SK-N-SH (cell line): ENCODE data around the gene ARHGEF11. TPM values are rescaled to one million over a fixed set of nuclear protein-coding genes. Genes with fewer than 3 reads are reported as not detected.

Experiments used
- CTCF ChIA-PET: fragments of 300-600, 350-600 bp; formaldehyde crosslinking; extraction: SDS; loops from one replicate; lab custom pipeline; 2021; lab: Yijun Ruan, JAX
- POLR2A ChIA-PET: fragments of 350-600 bp; sonication (Branson Sonifier 250); formaldehyde crosslinking; extraction: SDS; loops from one replicate; lab custom pipeline; 2020; ENCODE audit warnings: antibody characterized with exemption, inconsistent platforms; lab: Yijun Ruan, JAX
- DNase-seq: peaks from one replicate; pipeline ENCODE4 v3.0.0; 2012
- H2AFZ ChIP-seq: fragments of 200-600 bp; sonication (generic); 2 replicates; pipeline ENCODE4 v1.8.1; 2016; ENCODE audit warnings: antibody characterized with exemption, mild to moderate bottlenecking, low read depth
- H3F3A ChIP-seq: fragments of 200-600 bp; sonication (generic); replicated peaks from 2 replicates; pipeline ENCODE3; 2016; ENCODE audit warnings: antibody characterized with exemption, mild to moderate bottlenecking; ENCODE audit not compliant: insufficient read depth
- H3K27ac ChIP-seq, 2 experiments: fragments of 200-500 bp in 1 of 2; fragments of 200-600 bp in 1 of 2; sonication (Bioruptor generic) in 1 of 2; sonication (generic), shearing (Covaris generic) in 1 of 2; 2 replicates each; pipeline versions ENCODE4 v1.5.1 to v1.6.1; 2014 to 2016; ENCODE audit warnings: low read depth in 2 of 2, inconsistent platforms in 1 of 2, low read length in 1 of 2, mild to moderate bottlenecking in 1 of 2, mixed read lengths in 1 of 2
- H3K27me3 ChIP-seq: fragments of 200-600 bp; sonication (generic), shearing (Covaris generic); 2 replicates; pipeline ENCODE4 v1.6.1; 2016; ENCODE audit warnings: mixed run types; ENCODE audit not compliant: insufficient read depth
- H3K36me3 ChIP-seq, 2 experiments: fragments of 200-500 bp in 1 of 2; fragments of 200-600 bp in 1 of 2; sonication (Bioruptor generic) in 1 of 2; sonication (generic) in 1 of 2; replicated peaks in 1 of 2; 2 replicates each; pipeline versions ENCODE3 to v1.5.1; 2014 to 2016; ENCODE audit warnings: low read length in 1 of 2, mild to moderate bottlenecking in 1 of 2; ENCODE audit not compliant: insufficient read depth in 2 of 2, control insufficient read depth in 1 of 2
- H3K4me1 ChIP-seq, 2 experiments: fragments of 200-500 bp in 1 of 2; fragments of 200-600 bp in 1 of 2; sonication (Bioruptor generic) in 1 of 2; sonication (generic), shearing (Covaris generic) in 1 of 2; 2 replicates each; pipeline versions ENCODE4 v1.5.1 to v1.6.1; 2014 to 2016; ENCODE audit warnings: low read depth in 1 of 2, low read length in 1 of 2, mixed run types in 1 of 2; ENCODE audit not compliant: insufficient read depth in 2 of 2, control insufficient read depth in 1 of 2
- H3K4me2 ChIP-seq: fragments of 200-600 bp; sonication (generic), shearing (Covaris generic); 2 replicates; pipeline ENCODE4 v1.6.1; 2017; ENCODE audit warnings: mixed run types
- H3K4me3 ChIP-seq, 2 experiments: fragments of 200-500 bp in 1 of 2; fragments of 200-600 bp in 1 of 2; sonication (Bioruptor generic) in 1 of 2; sonication (generic), shearing (Covaris generic) in 1 of 2; 2 replicates each; pipeline versions ENCODE4 v1.5.1 to v1.8.1; 2014 to 2016; ENCODE audit warnings: low read depth in 2 of 2, inconsistent platforms in 1 of 2, low read length in 1 of 2, mild to moderate bottlenecking in 1 of 2, mixed read lengths in 1 of 2, moderate library complexity in 1 of 2
- H3K79me2 ChIP-seq: fragments of 200-600 bp; sonication (generic); 2 replicates; pipeline ENCODE4 v1.8.1; 2017; ENCODE audit warnings: mild to moderate bottlenecking; ENCODE audit not compliant: insufficient read depth
- H3K9ac ChIP-seq: fragments of 200-600 bp; sonication (generic); 2 replicates; pipeline ENCODE4 v1.6.1; 2017; ENCODE audit warnings: mixed run types
- H3K9me2 ChIP-seq: fragments of 200-600 bp; sonication (generic); 2 replicates; pipeline ENCODE4 v1.6.1; 2017; ENCODE audit warnings: mixed run types
- H3K9me3 ChIP-seq: fragments of 200-600 bp; sonication (generic); 2 replicates; pipeline ENCODE4 v1.6.1; 2017; ENCODE audit warnings: mixed run types, mild to moderate bottlenecking, moderate library complexity
- H4K20me1 ChIP-seq: fragments of 200-600 bp; sonication (generic); 2 replicates; pipeline ENCODE4 v1.6.1; 2017; ENCODE audit warnings: mild to moderate bottlenecking, mixed run types; ENCODE audit not compliant: insufficient read depth
- CHD2 ChIP-seq: fragments of 150-350 bp; IDR thresholded peaks from 2 replicates; pipeline ENCODE4 v1.6.1; 2018; ENCODE audit warnings: low read length; ENCODE audit not compliant: partially characterized antibody
- CTCF ChIP-seq: fragments of 200-600 bp; sonication (generic); IDR thresholded peaks from 2 replicates; pipeline ENCODE4 v1.6.1; 2017; ENCODE audit warnings: antibody characterized with exemption, mild to moderate bottlenecking, moderate library complexity
- GABPA ChIP-seq: IDR thresholded peaks from 2 replicates; pipeline ENCODE4 v1.4.0; 2012; ENCODE audit warnings: low read depth, mild to moderate bottlenecking
- IRF3 ChIP-seq: fragments of 150-350 bp; IDR thresholded peaks from 2 replicates; pipeline ENCODE4 v1.6.1; 2016; ENCODE audit warnings: mild to moderate bottlenecking, low read depth, low read length
- JUND ChIP-seq: IDR thresholded peaks from 2 replicates; pipeline ENCODE4 v1.4.0; 2012
- MEF2A ChIP-seq: IDR thresholded peaks from 2 replicates; pipeline ENCODE4 v1.4.0; 2012; ENCODE audit warnings: low read depth, borderline replicate concordance
- PBX3 ChIP-seq: IDR thresholded peaks from 2 replicates; pipeline ENCODE4; 2012
- RAD21 ChIP-seq: IDR thresholded peaks from 2 replicates; pipeline ENCODE4 v1.6.1; 2012; ENCODE audit warnings: mild to moderate bottlenecking, low read length
- RCOR1 ChIP-seq: fragments of 150-350 bp; IDR thresholded peaks from 2 replicates; pipeline ENCODE4 v1.6.1; 2017; ENCODE audit warnings: antibody characterized with exemption, low read length
- SMC3 ChIP-seq: IDR thresholded peaks from 2 replicates; pipeline ENCODE4 v1.6.1; 2012; ENCODE audit warnings: low read depth, low read length, improper control_type of control experiment
- YY1 ChIP-seq: IDR thresholded peaks from 2 replicates; pipeline ENCODE4 v1.4.0; 2012; ENCODE audit warnings: low read depth, mild to moderate bottlenecking
- WGBS: methylation state at CpG from one replicate; pipeline ENCODE4 v1.1.6; 2017; ENCODE audit warnings: low lambda C conversion rate; 5-methylcytosine and 5-hydroxymethylcytosine counted together
- polyA plus RNA-seq, 3 experiments: library from polyadenylated mRNA; depleted of rRNA; stranded (reverse); fragments of >200 nt; gene quantifications; 2 replicates each; pipeline ENCODE4 v1.2.3, GENCODE V29; 2012
- TF ChIP-seq, protein P1 (sequence below): fragments of 150-350 bp; IDR thresholded peaks from 2 replicates; pipeline ENCODE4 v1.6.1; 2017; ENCODE audit warnings: antibody characterized with exemption, low read length, low read depth, borderline replicate concordance
- TF ChIP-seq, protein P2 (sequence below): IDR thresholded peaks from 2 replicates; pipeline ENCODE4 v1.4.0; 2012; ENCODE audit warnings: low read depth, borderline replicate concordance

Gene ARHGEF11
- polyA plus RNA-seq, 1 of the 3 experiments (the other 2 are of a cell fraction) = 19.0 TPM

- no peaks in the 10 kb centered on the region for H4K20me1 ChIP-seq
- peaks cover 0 to 8% of the 10 kb centered on the region in 2 experiments; a peak in 2 of 4 replicates for H3K4me1 ChIP-seq
- H3K4me3 ChIP-seq = peak overlapping the region in 1 of 2 experiments; percentile 19; a peak in 1 of 4 replicates
- POLR2A ChIA-PET = interaction anchor here (1.6 kb wide), 1 partner anchor 160 kb away, joined by 3 read pairs; no protein-coding TSS in a partner anchor
- H3K27ac ChIP-seq = no peak overlapping the region
- H3K79me2 ChIP-seq = no peaks in the 10 kb centered on the region
- peak; percentile 47 for TF ChIP-seq SMC3
- TF ChIP-seq, protein P1, sequence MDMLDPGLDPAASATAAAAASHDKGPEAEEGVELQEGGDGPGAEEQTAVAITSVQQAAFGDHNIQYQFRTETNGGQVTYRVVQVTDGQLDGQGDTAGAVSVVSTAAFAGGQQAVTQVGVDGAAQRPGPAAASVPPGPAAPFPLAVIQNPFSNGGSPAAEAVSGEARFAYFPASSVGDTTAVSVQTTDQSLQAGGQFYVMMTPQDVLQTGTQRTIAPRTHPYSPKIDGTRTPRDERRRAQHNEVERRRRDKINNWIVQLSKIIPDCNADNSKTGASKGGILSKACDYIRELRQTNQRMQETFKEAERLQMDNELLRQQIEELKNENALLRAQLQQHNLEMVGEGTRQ = no peak
- no peak for TF ChIP-seq IRF3
- TF ChIP-seq CTCF = peak; percentile 57
- peak; percentile 62 for TF ChIP-seq RAD21
- no peaks in the 10 kb centered on the region for H3K9me3 ChIP-seq
- H2AFZ ChIP-seq = peak overlapping the region; percentile 29; the same call in 1 of the 2 replicates
- no peaks in the 10 kb centered on the region for H3K36me3 ChIP-seq
- no peaks in the 10 kb centered on the region for H3K9me2 ChIP-seq
- peak; percentile 67 for DNase-seq
- peaks cover 12% of the 10 kb centered on the region; the same call in 1 of the 2 replicates for H3K27me3 ChIP-seq
- H3F3A ChIP-seq = no peaks in the 10 kb centered on the region
- WGBS = 82% methylated on average over 7 of the region's 35 CpGs
- no peak overlapping the region for H3K9ac ChIP-seq
- H3K4me2 ChIP-seq = peak overlapping the region; percentile 37
- CTCF ChIA-PET = interaction anchor here (0.6 to 2.8 kb wide), 22 partner anchors 9 to 214 kb away, joined by 3 to 20 read pairs (median 4); partner anchors contain the start of genes ETV3 and NTRK1
These were observed 28.6 kb upstream of the ARHGEF11 start for GRCh38 chr1:157073944-157074685.

DNA sequence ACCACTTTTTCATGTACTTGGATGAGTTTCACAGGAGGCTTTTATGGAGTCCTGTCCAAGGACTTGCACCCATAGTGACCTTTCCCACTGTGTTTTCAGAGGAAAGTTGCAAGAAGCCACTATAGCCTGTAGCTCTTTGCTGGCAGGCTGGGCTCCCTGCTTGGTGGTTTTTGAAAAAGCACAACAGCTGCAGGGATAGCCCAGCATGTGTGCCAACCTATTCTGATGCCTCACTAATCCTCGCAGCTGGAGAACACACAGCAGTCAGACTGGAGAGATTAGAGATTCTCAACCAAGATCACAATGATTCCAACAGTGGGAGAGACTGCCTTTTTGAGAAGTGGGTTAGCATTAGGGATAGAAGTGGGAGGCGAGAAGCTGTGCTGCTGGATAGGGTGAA, 24.1 kb upstream of the ARHGEF11 start:
- no peak overlapping the region for H3K27ac ChIP-seq
- no peaks in the 10 kb centered on the region for H4K20me1 ChIP-seq
- H3K4me1 ChIP-seq = peaks cover 0 to 8% of the 10 kb centered on the region in 2 experiments; a peak in 2 of 4 replicates
- H3K4me3 ChIP-seq = no peak overlapping the region
- WGBS = 41% methylated on average over 2 of the region's 2 CpGs
- H3K9me3 ChIP-seq = no peaks in the 10 kb centered on the region
- no peaks in the 10 kb centered on the region for H3K79me2 ChIP-seq
- ChIA-PET CTCF (interaction anchor here (0.8 to 2.5 kb wide), 4 partner anchors 12 to 87 kb away, joined by 3 to 10 read pairs (median 3); no protein-coding TSS in a partner anchor), POLR2A (no interaction called here)
- H3K9me2 ChIP-seq = no peaks in the 10 kb centered on the region
- no peak for DNase-seq
- H3K9ac ChIP-seq = no peak overlapping the region
- no peak overlapping the region for H2AFZ ChIP-seq
- peaks cover 17% of the 10 kb centered on the region; the same call in 1 of the 2 replicates for H3K27me3 ChIP-seq
- no peaks in the 10 kb centered on the region for H3F3A ChIP-seq
- no peak overlapping the region for H3K4me2 ChIP-seq
- H3K36me3 ChIP-seq = no peaks in the 10 kb centered on the region
- TF ChIP-seq, protein P1 = no peak
- TF ChIP-seq IRF3 (no peak), MEF2A (no peak), YY1 (no peak), RCOR1 (no peak), CHD2 (no peak), JUND (no peak), PBX3 (no peak), GABPA (no peak)
- TF ChIP-seq, protein P2, sequence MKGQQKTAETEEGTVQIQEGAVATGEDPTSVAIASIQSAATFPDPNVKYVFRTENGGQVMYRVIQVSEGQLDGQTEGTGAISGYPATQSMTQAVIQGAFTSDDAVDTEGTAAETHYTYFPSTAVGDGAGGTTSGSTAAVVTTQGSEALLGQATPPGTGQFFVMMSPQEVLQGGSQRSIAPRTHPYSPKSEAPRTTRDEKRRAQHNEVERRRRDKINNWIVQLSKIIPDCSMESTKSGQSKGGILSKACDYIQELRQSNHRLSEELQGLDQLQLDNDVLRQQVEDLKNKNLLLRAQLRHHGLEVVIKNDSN = no peak
